GM12878 (cell line): ENCODE results near the gene MRPL53. TPM values are rescaled to one million over a fixed set of nuclear protein-coding genes. Genes with fewer than 3 reads are reported as not detected.

ENCODE experiments used
- ATF3 ChIP-seq: IDR thresholded peaks from 2 replicates; pipeline ENCODE4 v1.6.1; 2011; ENCODE audit warnings: low read depth, mild to moderate bottlenecking, low read length, moderate library complexity, borderline replicate concordance; ENCODE audit errors: extremely low read depth
- BRCA1 ChIP-seq: IDR thresholded peaks from 2 replicates; pipeline ENCODE4 v1.6.1; 2011; ENCODE audit warnings: low read depth, low read length, improper control_type of control experiment
- CEBPZ ChIP-seq: fragments of 150-350 bp; IDR thresholded peaks from 2 replicates; pipeline ENCODE4 v1.6.1; 2016; ENCODE audit warnings: low read depth, low read length
- E4F1 ChIP-seq: fragments of 450-650 bp; IDR thresholded peaks from 2 replicates; pipeline ENCODE4 v1.6.1; 2018; ENCODE audit warnings: borderline replicate concordance, mild to moderate bottlenecking; ENCODE audit not compliant: partially characterized antibody
- FOXK2 ChIP-seq: fragments of 450-650 bp; IDR thresholded peaks from 2 replicates; pipeline ENCODE4 v1.6.1; 2017; ENCODE audit warnings: mild to moderate bottlenecking, moderate library complexity
- HDAC6 ChIP-seq: fragments of 200-600 bp; sonication (generic); IDR thresholded peaks from one replicate; pipeline ENCODE4 v1.8.0; 2017; ENCODE audit warnings: antibody characterized with exemption; ENCODE audit not compliant: unreplicated experiment
- NFIC ChIP-seq: IDR thresholded peaks from 2 replicates; pipeline ENCODE4 v1.6.1; 2012; ENCODE audit warnings: low read depth, mild to moderate bottlenecking, inconsistent platforms, low read length, moderate library complexity
- NFXL1 ChIP-seq: fragments of 450-650 bp; IDR thresholded peaks from 2 replicates; pipeline ENCODE4 v1.6.1; 2017; ENCODE audit warnings: antibody characterized with exemption, mild to moderate bottlenecking, borderline replicate concordance
- NKRF ChIP-seq: fragments of 450-650 bp; conservative IDR thresholded peaks from 2 replicates; pipeline ENCODE4 v1.6.1; 2017; ENCODE audit warnings: mild to moderate bottlenecking, moderate library complexity
- POLR2A ChIP-seq: IDR thresholded peaks from 2 replicates; pipeline ENCODE4 v1.6.1; 2011; ENCODE audit warnings: low read depth, mild to moderate bottlenecking, low read length
- SKIL ChIP-seq: fragments of 450-650 bp; IDR thresholded peaks from 2 replicates; pipeline ENCODE4 v1.6.1; 2017; ENCODE audit warnings: mild to moderate bottlenecking, low read depth, inconsistent platforms; ENCODE audit not compliant: poor library complexity, severe bottlenecking
- SMC3 ChIP-seq: IDR thresholded peaks from 2 replicates; pipeline ENCODE4 v1.6.1; 2011; ENCODE audit warnings: low read length, improper control_type of control experiment, borderline replicate concordance
- STAT3 ChIP-seq: IDR thresholded peaks from 2 replicates; pipeline ENCODE4 v1.6.1; 2011; ENCODE audit warnings: low read depth, low read length, improper control_type of control experiment
- TAF1 ChIP-seq: IDR thresholded peaks from 2 replicates; pipeline ENCODE4 v1.6.1; 2011; ENCODE audit warnings: mild to moderate bottlenecking, low read depth, low read length, borderline replicate concordance
- USF1 ChIP-seq: IDR thresholded peaks from 2 replicates; pipeline ENCODE4 v1.6.1; 2011; ENCODE audit warnings: borderline replicate concordance, low read depth, mild to moderate bottlenecking, moderate library complexity, mixed read lengths, low read length; ENCODE audit not compliant: insufficient read depth; ENCODE audit errors: extremely low read length
- YBX1 ChIP-seq: fragments of 450-650 bp; IDR thresholded peaks from 2 replicates; pipeline ENCODE4 v1.6.1; 2016; ENCODE audit warnings: antibody characterized with exemption
- ZNF217 ChIP-seq: fragments of 450-650 bp; IDR thresholded peaks from 2 replicates; pipeline ENCODE4 v1.6.1; 2017; ENCODE audit warnings: antibody characterized with exemption, mild to moderate bottlenecking
- ZNF274 ChIP-seq: IDR thresholded peaks from one replicate; pipeline ENCODE4 v1.8.0; 2011; ENCODE audit not compliant: insufficient read length, insufficient read depth
- polyA plus RNA-seq, 11 experiments: library from polyadenylated mRNA; depleted of rRNA in 4 of 11; unstranded in 6 of 11; stranded (reverse) in 5 of 11; fragments of >200 nt; fragmentation: Nextera tagmentation in 4 of 11; fragmentation: Illumina TruSeq in 1 of 11; extraction: Ambion mirVana in 4 of 11; extraction: Trizol in 1 of 11; gene quantifications; 1 replicate in 1 of 11; 2 replicates in 10 of 11; pipeline versions ENCODE4 v1.2.1 to v1.2.3, GENCODE V29; 2011 to 2016; ENCODE audit warnings: inconsistent platforms in 2 of 11, missing spikeins in 2 of 11, low read depth in 1 of 11
- total RNA-seq, 4 experiments: library from RNA; depleted of rRNA in 3 of 4; stranded (reverse); fragments of >200 nt in 3 of 4; fragmentation: Illumina TruSeq in 1 of 4; extraction: Trizol in 1 of 4; gene quantifications; 2 replicates each; pipeline versions ENCODE4 v1.2.1 to v1.2.3, GENCODE V29; 2013 to 2021

MRPL53 gene
- total and polyA plus RNA-seq, 10 of the 15 experiments (the other 5 are each of a cell fraction or from before 2014, with no cell fraction given), result 15.1 to 167 (median 80.9) TPM

GRCh38 chr2:74507145-74507925, 34.9 kb upstream of the MRPL53 start, which contains the start of gene PCGF1 (continued):
- no peak for TF ChIP-seq ZNF274
- TF ChIP-seq YBX1, result 0 out of 2 replicates have a peak, but pooled peaks have one; percentile 44
- TF ChIP-seq NFXL1, result no peak
- peak; percentile 56 for TF ChIP-seq SMC3
- peak; percentile 8; the same call in 1 of the 2 replicates for TF ChIP-seq FOXK2
- no peak for TF ChIP-seq NFIC
- no peak for TF ChIP-seq ZNF217
- TF ChIP-seq TAF1, result peak; percentile 91
- peak; percentile 80; the same call in 1 of the 2 replicates for TF ChIP-seq NKRF
- peak; percentile 66 for TF ChIP-seq E4F1
- TF ChIP-seq STAT3, result no peak
- TF ChIP-seq HDAC6, result no peak
- no peak for TF ChIP-seq BRCA1
- peak; percentile 79 for TF ChIP-seq USF1
- TF ChIP-seq ATF3, result 0 out of 2 replicates have a peak, but pooled peaks have one; percentile 26
- TF ChIP-seq SKIL, result no peak
- TF ChIP-seq CEBPZ, result no peak; the same call in 1 of the 2 replicates
- TF ChIP-seq POLR2A, result peak; percentile 94
